ENCODE results near the gene PITPNC1. TPM values are rescaled to one million over a fixed set of nuclear protein-coding genes. Genes with fewer than 3 reads are reported as not detected.

PITPNC1 gene
- total and polyA plus RNA-seq, 11 donors, result 7.0 to 20.8 (median 11.3) TPM

GRCh38 chr17:67565068-67565467, 188.0 kb downstream of the PITPNC1 start:
- no peaks in the 10 kb centered on the region for H3K9me3 ChIP-seq
- H3K27ac ChIP-seq, result no peak overlapping the region
- TF ChIP-seq CTCF (IDR thresholded peaks at IDR 0.05) (no peak), POLR2A (IDR thresholded peaks at IDR 0.05) (no peak)
- 93 to 98% (median 95%) methylated on average over 2 of the region's 2 CpGs for WGBS, 4 donors
- H3K4me1 ChIP-seq, result peaks cover 0 to 7% (median 0%) of the 10 kb centered on the region in 12 donors
- no peak overlapping the region for H3K4me3 ChIP-seq
- DNase-seq (no peak), ATAC-seq (no peak)
- H3K36me3 ChIP-seq, result peaks cover 0 to 6% (median 0%) of the 10 kb centered on the region in 9 donors
- intact Hi-C loops (cut with DNase I), result no loop called here
- H3K27me3 ChIP-seq, result no peaks in the 10 kb centered on the region

GRCh38 chr17:67566656-67567055, 189.6 kb downstream of the PITPNC1 start:
- Histone ChIP-seq H3K27ac (no peak overlapping the region), H3K4me3 (no peak overlapping the region), H3K27me3 (no peaks in the 10 kb centered on the region), H3K4me1 (peaks cover 0 to 11% (median 0%) of the 10 kb centered on the region in 12 donors), H3K9me3 (no peaks in the 10 kb centered on the region), H3K36me3 (peaks cover 0 to 6% (median 0%) of the 10 kb centered on the region in 9 donors)
- no peak for ATAC-seq
- no peak for DNase-seq
- intact Hi-C loops (cut with DNase I), result no loop called here
- TF ChIP-seq POLR2A (IDR thresholded peaks at IDR 0.05) (no peak), CTCF (IDR thresholded peaks at IDR 0.05) (no peak)
- WGBS, 4 donors, result 77 to 94% (median 93%) methylated on average over 3 of the region's 3 CpGs

- H3K36me3 ChIP-seq, result peaks cover 0 to 2% (median 0%) of the 10 kb centered on the region in 9 donors
- 76 to 82% (median 77%) methylated on average over 5 of the region's 5 CpGs for WGBS, 4 donors
- no peaks in the 10 kb centered on the region for H3K9me3 ChIP-seq
- H3K4me1 ChIP-seq, result peaks cover 0 to 11% (median 0%) of the 10 kb centered on the region in 12 donors
- DNase-seq, result no peak
- H3K27me3 ChIP-seq, result no peaks in the 10 kb centered on the region
- TF ChIP-seq CTCF (IDR thresholded peaks at IDR 0.05), result no peak
- TF ChIP-seq POLR2A (IDR thresholded peaks at IDR 0.05), result no peak
- no peak overlapping the region for H3K27ac ChIP-seq
- no peak overlapping the region for H3K4me3 ChIP-seq
- intact Hi-C loops (cut with DNase I), result no loop called here
- ATAC-seq, result no peak
Observed at GRCh38 chr17:67569015-67569451, 192.0 kb downstream of the PITPNC1 start.

- ATAC-seq (no peak), DNase-seq (no peak)
- TF ChIP-seq POLR2A (IDR thresholded peaks at IDR 0.05), result no peak
- no peak for TF ChIP-seq CTCF (IDR thresholded peaks at IDR 0.05)
- 87 to 91% (median 88%) methylated on average over 6 of the region's 6 CpGs for WGBS, 4 donors
- Histone ChIP-seq H3K27me3 (no peaks in the 10 kb centered on the region), H3K4me1 (peaks cover 0 to 11% (median 0%) of the 10 kb centered on the region in 12 donors), H3K9me3 (no peaks in the 10 kb centered on the region), H3K36me3 (peaks cover 0 to 2% (median 0%) of the 10 kb centered on the region in 9 donors), H3K27ac (no peak overlapping the region), H3K4me3 (no peak overlapping the region)
- intact Hi-C loops (cut with DNase I), result no loop called here
Observed at GRCh38 chr17:67569873-67570272, 192.8 kb downstream of the PITPNC1 start.
